ENCODE results near the gene MTHFD2.
A peak's percentile ranks its signal among the peaks of the same experiment; 100 is the strongest.
"Not testable (repeated sequence)": the region's sequence is repeated elsewhere in the genome, so short reads cannot be mapped to it uniquely, and the experiment has no call there.

MTHFD2 gene

DNA sequence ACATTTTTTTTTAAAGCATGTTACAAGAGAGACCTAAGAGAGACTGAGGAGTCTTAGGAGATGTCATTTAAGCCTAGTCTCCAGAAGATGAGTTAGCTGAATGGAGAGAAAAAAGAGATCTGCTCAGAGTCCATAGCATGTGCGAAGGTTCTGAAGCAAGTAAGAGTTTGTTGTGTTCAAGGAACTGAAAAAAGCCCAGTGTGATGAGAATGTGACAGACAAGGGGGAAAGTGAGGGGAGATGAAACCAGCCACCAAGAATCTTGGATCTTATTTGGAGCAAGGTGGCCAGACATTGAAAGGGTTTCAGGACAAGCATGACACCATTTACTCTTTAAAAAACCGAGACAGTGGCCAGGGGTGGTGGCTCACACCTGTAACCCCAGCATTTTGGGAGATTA, 14.5 kb upstream of the MTHFD2 start:
- Mint-ChIP-seq H3K36me3 (ENCODE audit: low read depth) (no peaks in the 10 kb centered on the region), H3K9me3 (no peaks in the 10 kb centered on the region), H3K27me3 (no peaks in the 10 kb centered on the region), H3K4me3 (peak overlapping the region; percentile 4), H3K27ac (peak overlapping the region; percentile 99), H3K4me1 (ENCODE audit: low read depth) (peaks cover 69% of the 10 kb centered on the region)
- intact Hi-C loops (cut with micrococcal nuclease) = no loop called here

DNA sequence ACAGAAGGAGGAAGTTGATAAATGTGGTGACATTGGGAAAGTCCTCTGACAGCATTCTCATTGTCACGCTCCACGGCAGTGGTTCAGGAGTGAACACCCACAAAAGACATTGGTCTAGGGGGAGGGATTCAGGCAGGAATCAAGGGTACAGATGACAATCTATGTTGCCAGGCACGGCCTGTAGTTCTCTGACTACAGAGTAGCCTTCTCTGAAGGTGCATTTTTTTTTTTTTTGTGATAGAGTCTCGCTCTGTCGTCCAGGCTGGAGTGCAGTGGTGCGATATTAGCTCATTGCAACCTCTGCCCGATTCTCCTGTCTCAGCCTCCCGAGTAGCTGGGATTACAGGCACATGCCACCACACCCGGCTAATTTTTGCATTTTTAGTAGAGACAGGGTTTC, 12.4 kb upstream of the MTHFD2 start:
- peak overlapping the region; percentile 69 for H3K4me3 Mint-ChIP-seq
- peaks cover 68% of the 10 kb centered on the region for H3K4me1 Mint-ChIP-seq (ENCODE audit: low read depth)
- H3K27ac Mint-ChIP-seq = peak overlapping the region; percentile 99
- intact Hi-C loops (cut with micrococcal nuclease) = loop anchor here (1.0 kb wide), 1 partner anchor 8 kb away; the partner anchor contains the start of gene MOB1A
- no peaks in the 10 kb centered on the region for H3K9me3 Mint-ChIP-seq
- H3K27me3 Mint-ChIP-seq = no peaks in the 10 kb centered on the region
- no peaks in the 10 kb centered on the region for H3K36me3 Mint-ChIP-seq (ENCODE audit: low read depth)

DNA sequence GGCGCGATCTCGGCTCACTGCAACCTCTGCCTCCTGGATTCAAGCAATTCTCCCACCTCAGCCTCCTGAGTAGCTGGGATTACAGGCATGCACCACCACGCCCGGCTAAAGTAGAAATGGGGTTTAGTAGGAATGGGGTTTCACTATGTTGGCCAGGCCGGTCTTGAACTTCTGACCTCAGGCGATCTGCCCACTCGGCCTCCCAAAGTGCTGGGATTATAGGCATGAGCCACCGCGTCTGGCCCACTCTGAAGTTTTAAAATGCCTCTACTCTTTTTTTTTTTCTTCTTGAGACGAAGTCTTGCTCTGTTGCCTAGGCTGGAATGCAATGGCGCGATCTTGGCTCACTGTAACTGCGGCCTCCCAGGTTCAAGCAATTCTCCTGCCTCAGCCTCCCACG, 11.7 kb upstream of the MTHFD2 start:
- Mint-ChIP-seq H3K4me3 (peak overlapping the region; percentile 69), H3K27ac (peak overlapping the region; percentile 99), H3K4me1 (ENCODE audit: low read depth) (peaks cover 72% of the 10 kb centered on the region)
- H3K36me3 Mint-ChIP-seq (ENCODE audit: low read depth); H3K9me3 Mint-ChIP-seq; H3K27me3 Mint-ChIP-seq: not testable (repeated sequence)
- intact Hi-C loops (cut with micrococcal nuclease) = loop anchor here (1.0 kb wide), 1 partner anchor 8 kb away; the partner anchor contains the start of gene MOB1A

DNA sequence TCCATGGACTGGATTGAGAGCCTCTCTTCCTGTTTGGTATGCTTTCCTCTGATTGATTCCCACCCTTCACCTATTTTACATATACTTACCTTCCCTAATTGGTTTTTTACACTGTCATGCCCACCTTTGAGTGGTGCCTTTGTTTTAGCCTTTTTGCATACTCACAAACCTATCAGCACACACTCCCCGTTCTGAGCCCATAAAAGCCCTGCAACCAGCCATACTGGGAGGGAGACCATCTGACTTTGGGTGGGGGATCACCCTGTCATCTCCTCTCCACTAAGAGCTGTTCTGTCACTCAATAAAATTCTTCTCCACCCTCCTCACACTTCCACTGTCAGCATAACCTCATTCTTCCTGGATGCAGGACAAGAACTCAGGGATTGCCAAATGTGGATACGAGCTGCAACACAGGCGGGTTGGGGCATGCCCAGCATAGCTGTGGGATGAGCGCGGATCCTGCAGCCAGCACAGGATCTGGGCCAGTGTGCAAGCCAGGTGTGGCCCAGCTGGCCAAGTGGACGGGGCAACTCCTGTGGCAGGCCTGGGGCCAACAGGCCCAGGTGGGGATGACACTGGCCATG, 10.3 kb upstream of the MTHFD2 start:
- H3K4me1 Mint-ChIP-seq (ENCODE audit: low read depth) = peaks cover 61% of the 10 kb centered on the region
- intact Hi-C loops (cut with micrococcal nuclease) = no loop called here
- peak overlapping the region; percentile 8 for H3K4me3 Mint-ChIP-seq
- no peaks in the 10 kb centered on the region for H3K9me3 Mint-ChIP-seq
- no peaks in the 10 kb centered on the region for H3K27me3 Mint-ChIP-seq
- H3K27ac Mint-ChIP-seq = peak overlapping the region; percentile 99
- H3K36me3 Mint-ChIP-seq (ENCODE audit: low read depth) = no peaks in the 10 kb centered on the region

DNA sequence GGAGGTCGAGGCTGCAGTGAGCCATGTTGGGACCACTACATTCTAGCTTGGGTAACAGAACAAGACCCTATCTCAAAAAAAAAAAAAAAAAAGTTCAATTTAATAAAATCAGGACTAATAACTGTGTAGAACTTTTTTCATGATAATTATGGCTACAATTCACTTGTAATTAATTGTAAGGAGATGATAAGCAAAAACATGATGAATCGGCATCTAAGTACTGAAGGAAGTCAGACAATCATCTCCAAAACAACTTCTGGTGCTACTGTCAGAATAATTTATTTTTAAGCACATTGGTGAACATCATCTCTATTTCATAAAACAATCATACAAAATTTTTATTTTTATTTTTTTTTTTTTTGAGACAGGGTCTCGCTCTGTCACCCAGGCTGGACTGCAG, 9.7 kb upstream of the MTHFD2 start:
- no peaks in the 10 kb centered on the region for H3K27me3 Mint-ChIP-seq
- intact Hi-C loops (cut with micrococcal nuclease) = no loop called here
- H3K36me3 Mint-ChIP-seq (ENCODE audit: low read depth) = no peaks in the 10 kb centered on the region
- H3K4me3 Mint-ChIP-seq = no peak overlapping the region
- no peaks in the 10 kb centered on the region for H3K9me3 Mint-ChIP-seq
- peaks cover 58% of the 10 kb centered on the region for H3K4me1 Mint-ChIP-seq (ENCODE audit: low read depth)
- H3K27ac Mint-ChIP-seq = peak overlapping the region; percentile 99

DNA sequence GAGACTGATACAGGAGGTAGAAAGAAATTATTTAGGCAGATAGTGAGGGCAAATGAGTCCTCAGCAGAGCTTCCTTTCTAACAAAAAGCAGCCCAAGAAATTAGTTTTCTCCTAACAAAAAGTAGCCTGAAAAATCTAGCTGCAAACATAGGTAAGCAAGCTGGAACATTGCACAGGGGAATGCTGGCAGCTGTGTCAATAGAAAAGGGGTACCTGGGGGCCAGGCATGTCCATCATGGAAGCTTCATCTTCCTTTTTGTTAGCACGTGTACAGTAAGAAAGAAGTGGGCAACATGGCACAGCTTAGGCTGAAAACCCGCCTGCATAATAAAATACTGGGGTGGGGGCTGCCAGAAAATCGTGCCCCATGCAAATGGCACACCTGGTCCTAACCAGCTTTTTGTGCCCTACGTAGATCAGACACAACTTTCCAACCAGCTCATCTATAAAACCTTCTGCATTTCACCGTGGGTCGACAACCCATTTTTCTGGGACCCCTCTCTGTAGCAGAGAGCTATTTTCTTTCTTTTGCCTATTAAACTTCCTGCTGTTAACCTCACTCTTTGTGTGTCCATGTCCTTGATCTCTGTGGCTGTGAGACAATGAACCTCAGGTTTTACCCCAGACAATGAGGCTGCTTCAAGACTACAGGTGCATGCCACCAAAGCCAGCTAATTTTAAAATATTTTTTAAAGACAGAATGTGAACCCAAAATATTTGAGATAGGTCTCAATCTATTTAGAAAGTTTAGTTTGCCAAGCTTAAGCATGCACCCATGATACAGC, 6.6 kb upstream of the MTHFD2 start:
- H3K27ac Mint-ChIP-seq = no peak overlapping the region
- H3K4me3 Mint-ChIP-seq = no peak overlapping the region
- peaks cover 30% of the 10 kb centered on the region for H3K4me1 Mint-ChIP-seq (ENCODE audit: low read depth)
- H3K9me3 Mint-ChIP-seq = no peaks in the 10 kb centered on the region
- H3K27me3 Mint-ChIP-seq = no peaks in the 10 kb centered on the region
- intact Hi-C loops (cut with micrococcal nuclease) = no loop called here
- H3K36me3 Mint-ChIP-seq (ENCODE audit: low read depth) = no peaks in the 10 kb centered on the region

DNA sequence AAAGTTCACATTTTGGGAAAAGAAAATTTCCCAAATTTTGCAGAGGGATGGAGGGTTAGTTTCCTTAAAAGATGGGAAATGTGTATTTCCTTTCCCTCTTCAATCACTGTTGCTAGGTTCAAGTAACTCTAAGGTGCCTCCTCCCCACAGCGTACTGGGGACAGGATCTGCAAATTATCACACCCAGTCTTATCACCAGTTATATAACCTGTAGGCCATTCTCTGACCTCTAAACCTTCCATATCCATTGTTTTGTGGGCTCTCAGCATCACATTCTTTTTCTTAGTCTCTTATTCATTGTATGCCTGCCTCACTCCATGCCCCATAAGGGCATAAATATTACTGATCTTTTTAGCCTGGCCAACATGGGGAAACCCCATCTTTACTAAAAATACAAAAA, 3.6 kb upstream of the MTHFD2 start:
- no peaks in the 10 kb centered on the region for H3K27me3 Mint-ChIP-seq
- H3K36me3 Mint-ChIP-seq (ENCODE audit: low read depth) = peaks cover 16% of the 10 kb centered on the region
- H3K4me3 Mint-ChIP-seq = no peak overlapping the region
- H3K4me1 Mint-ChIP-seq (ENCODE audit: low read depth) = peaks cover 27% of the 10 kb centered on the region
- no peak overlapping the region for H3K27ac Mint-ChIP-seq
- intact Hi-C loops (cut with micrococcal nuclease) = no loop called here
- H3K9me3 Mint-ChIP-seq = no peaks in the 10 kb centered on the region

DNA sequence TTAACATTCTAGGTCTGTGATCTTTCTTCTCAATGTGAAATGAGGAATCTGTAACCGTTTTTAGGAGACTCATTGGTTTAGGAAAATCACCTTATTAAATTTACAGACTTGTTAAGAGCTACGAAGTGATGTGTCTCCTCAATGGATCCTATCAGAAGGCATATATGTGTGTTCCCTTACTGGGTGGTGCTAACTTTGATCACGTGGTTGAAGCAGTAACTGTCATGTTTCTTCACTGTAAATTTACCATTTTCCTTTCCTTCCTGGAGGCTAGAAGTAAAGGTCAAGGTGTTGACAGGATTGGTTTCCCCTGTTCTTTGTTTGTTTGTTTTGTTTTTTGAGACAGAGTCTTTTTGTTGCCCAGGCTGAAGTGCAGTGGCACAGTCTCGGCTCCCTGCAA, 1.4 kb upstream of the MTHFD2 start:
- peaks cover 43% of the 10 kb centered on the region for H3K4me1 Mint-ChIP-seq (ENCODE audit: low read depth)
- no peak overlapping the region for H3K4me3 Mint-ChIP-seq
- H3K27me3 Mint-ChIP-seq = no peaks in the 10 kb centered on the region
- intact Hi-C loops (cut with micrococcal nuclease) = no loop called here
- no peaks in the 10 kb centered on the region for H3K9me3 Mint-ChIP-seq
- peaks cover 37% of the 10 kb centered on the region for H3K36me3 Mint-ChIP-seq (ENCODE audit: low read depth)
- no peak overlapping the region for H3K27ac Mint-ChIP-seq

DNA sequence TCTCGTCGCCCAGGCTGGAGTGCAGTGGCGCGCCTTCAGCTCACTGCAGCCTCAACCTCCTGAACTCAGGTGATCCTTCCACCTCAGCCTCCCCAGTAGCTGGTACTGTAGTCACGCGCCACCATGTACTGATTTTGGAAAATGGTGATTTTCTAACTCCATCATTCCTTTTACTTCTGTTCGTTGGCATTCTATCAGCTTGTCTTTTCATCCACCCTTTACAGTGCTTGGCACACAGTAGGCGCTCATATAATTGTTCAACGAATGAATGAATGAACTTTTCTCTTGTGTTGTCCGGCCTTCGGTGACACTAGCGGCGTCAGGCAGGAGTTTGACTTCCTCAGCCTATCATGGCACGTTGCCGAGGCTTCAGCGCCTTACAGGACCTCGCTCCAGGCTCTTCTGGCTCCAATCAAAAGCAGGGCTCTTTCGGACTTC, 373 bp upstream of the MTHFD2 start:
- Mint-ChIP-seq H3K36me3 (ENCODE audit: low read depth) (peaks cover 46% of the 10 kb centered on the region), H3K4me1 (ENCODE audit: low read depth) (peaks cover 43% of the 10 kb centered on the region), H3K9me3 (no peaks in the 10 kb centered on the region), H3K27ac (peak overlapping the region; percentile 92), H3K4me3 (peak overlapping the region; percentile 95), H3K27me3 (no peaks in the 10 kb centered on the region)
- intact Hi-C loops (cut with micrococcal nuclease) = loop anchor here (1.0 kb wide), 1 partner anchor 20 kb away; the partner anchor contains the start of gene MOB1A

DNA sequence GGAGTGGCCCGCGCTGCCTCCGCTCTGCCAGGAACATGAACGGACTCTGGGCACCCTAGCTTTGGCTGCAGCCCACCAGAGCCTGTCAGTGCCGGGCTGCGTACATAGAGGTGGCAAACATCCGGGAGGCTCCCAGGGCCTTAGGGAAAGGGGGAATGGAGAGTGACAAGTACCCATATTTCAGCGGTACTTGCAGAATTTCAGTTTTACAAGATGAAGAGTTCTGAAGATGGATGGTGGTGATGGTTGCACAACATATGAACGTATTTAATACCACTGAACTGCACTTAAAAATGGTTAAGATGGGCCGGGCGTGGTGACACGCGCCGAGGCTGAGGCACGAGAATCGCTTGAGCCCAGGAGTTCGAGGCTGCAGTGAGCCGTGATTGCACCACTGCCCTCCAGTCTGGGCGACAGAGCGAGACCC, 873 bp downstream of the MTHFD2 start:
- Mint-ChIP-seq H3K36me3 (ENCODE audit: low read depth) (peaks cover 57% of the 10 kb centered on the region), H3K9me3 (no peaks in the 10 kb centered on the region), H3K27ac (peak overlapping the region; percentile 92), H3K4me1 (ENCODE audit: low read depth) (peaks cover 50% of the 10 kb centered on the region), H3K27me3 (no peaks in the 10 kb centered on the region), H3K4me3 (peak overlapping the region; percentile 95)
- intact Hi-C loops (cut with micrococcal nuclease) = no loop called here

DNA sequence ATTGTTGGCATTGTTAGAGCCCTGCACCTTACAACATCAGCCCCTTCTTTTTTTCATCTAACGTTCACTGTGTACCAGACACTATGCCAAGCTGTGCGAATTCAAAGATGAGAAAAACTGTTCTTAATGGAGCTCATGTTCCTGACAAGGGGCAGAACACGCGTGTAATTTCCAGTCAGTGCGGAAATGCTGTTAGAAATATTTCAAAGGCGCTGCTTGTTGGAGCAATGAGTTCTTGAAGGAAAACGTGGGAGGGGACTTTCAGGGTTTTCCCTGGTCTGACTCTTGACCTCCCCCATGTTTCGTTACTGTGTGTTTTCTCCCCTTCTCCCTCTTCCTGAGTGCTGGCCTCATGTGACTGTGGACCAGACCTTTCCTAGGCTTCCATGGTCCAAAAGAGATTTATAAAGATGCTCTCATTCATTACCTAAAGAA, 1.5 kb downstream of the MTHFD2 start:
- intact Hi-C loops (cut with micrococcal nuclease) = loop anchor here (5.0 kb wide), 1 partner anchor 33 kb away; no protein-coding TSS in a partner anchor
- H3K9me3 Mint-ChIP-seq = no peaks in the 10 kb centered on the region
- H3K4me3 Mint-ChIP-seq = peak overlapping the region; percentile 95
- peaks cover 56% of the 10 kb centered on the region for H3K4me1 Mint-ChIP-seq (ENCODE audit: low read depth)
- no peaks in the 10 kb centered on the region for H3K27me3 Mint-ChIP-seq
- H3K36me3 Mint-ChIP-seq (ENCODE audit: low read depth) = peaks cover 63% of the 10 kb centered on the region
- H3K27ac Mint-ChIP-seq = peak overlapping the region; percentile 92

DNA sequence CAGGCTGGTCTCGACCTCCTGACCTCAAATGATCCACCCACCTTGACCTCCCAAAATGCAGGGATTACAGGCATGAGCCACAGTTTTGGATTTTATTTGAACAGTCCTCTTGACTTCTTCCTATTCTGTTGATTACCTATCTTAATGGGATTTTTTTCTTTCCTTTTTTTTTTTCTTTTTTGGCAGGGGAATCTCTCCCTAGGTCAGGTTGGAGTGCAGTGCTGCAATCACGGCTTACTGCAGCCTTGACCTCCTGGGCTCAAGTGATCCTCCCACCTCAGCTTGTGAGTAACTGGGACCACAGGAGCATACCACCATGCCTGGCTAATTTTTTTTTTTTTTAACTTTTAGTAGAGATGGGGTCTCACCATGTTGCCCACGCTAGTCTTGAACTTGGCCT, 2.8 kb downstream of the MTHFD2 start:
- intact Hi-C loops (cut with micrococcal nuclease) = loop anchor here (5.0 kb wide), 1 partner anchor 34 kb away; no protein-coding TSS in a partner anchor
- no peak overlapping the region for H3K27ac Mint-ChIP-seq
- peak overlapping the region; percentile 53 for H3K4me3 Mint-ChIP-seq
- no peaks in the 10 kb centered on the region for H3K9me3 Mint-ChIP-seq
- H3K4me1 Mint-ChIP-seq (ENCODE audit: low read depth) = peaks cover 69% of the 10 kb centered on the region
- H3K36me3 Mint-ChIP-seq (ENCODE audit: low read depth) = peaks cover 76% of the 10 kb centered on the region
- no peaks in the 10 kb centered on the region for H3K27me3 Mint-ChIP-seq

DNA sequence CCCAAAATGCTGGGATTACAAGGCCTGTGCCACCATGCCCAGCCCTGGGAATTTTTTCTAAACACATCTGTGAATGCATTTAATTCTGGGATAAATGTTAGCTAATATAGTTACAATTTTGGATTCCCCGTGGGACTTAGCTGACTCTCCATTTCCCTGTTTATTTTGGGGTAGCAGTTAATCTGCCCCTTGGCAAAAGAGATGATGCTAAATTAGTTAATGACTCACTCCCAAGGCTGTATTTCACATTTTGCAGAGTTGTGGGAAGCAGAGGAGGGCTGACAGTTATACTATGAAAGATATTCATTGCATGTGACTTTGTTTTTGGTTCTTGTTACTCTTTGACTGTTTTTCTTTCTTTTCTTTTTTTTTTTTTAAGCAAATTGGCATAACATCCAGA, 3.2 kb downstream of the MTHFD2 start:
- intact Hi-C loops (cut with micrococcal nuclease) = loop anchor here (5.0 kb wide), 1 partner anchor 34 kb away; no protein-coding TSS in a partner anchor
- peaks cover 80% of the 10 kb centered on the region for H3K36me3 Mint-ChIP-seq (ENCODE audit: low read depth)
- no peak overlapping the region for H3K27ac Mint-ChIP-seq
- no peaks in the 10 kb centered on the region for H3K27me3 Mint-ChIP-seq
- H3K4me3 Mint-ChIP-seq = peak overlapping the region; percentile 53
- H3K4me1 Mint-ChIP-seq (ENCODE audit: low read depth) = peaks cover 73% of the 10 kb centered on the region
- no peaks in the 10 kb centered on the region for H3K9me3 Mint-ChIP-seq

DNA sequence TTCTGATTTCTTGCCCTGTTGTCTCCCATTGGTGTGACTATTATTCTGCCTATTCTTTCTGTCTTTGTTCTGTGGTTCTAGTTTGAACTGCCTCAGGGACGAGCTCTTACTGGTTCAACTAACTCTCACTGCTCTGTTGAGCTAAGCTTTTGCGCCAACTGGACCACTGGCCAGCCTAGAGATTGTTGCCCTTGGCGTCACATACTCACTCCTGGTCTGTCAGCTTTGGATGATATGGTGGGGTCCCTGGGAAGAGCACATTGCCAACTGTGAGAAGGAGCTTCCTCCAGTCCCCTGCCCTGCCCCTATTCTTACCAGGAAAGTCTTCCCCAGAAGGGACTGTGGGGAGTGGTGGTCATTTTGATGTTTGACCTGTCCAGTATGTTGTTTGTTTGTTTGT, 6.0 kb downstream of the MTHFD2 start:
- H3K9me3 Mint-ChIP-seq = no peaks in the 10 kb centered on the region
- no peak overlapping the region for H3K4me3 Mint-ChIP-seq
- no peaks in the 10 kb centered on the region for H3K27me3 Mint-ChIP-seq
- H3K4me1 Mint-ChIP-seq (ENCODE audit: low read depth) = peaks cover 58% of the 10 kb centered on the region
- intact Hi-C loops (cut with micrococcal nuclease) = loop anchor here (5.0 kb wide), 1 partner anchor 37 kb away; no protein-coding TSS in a partner anchor
- H3K27ac Mint-ChIP-seq = peak overlapping the region; percentile 91
- H3K36me3 Mint-ChIP-seq (ENCODE audit: low read depth) = peaks cover 96% of the 10 kb centered on the region
